ENCODE results near the gene LYPD6.

GRCh38 chr2:149442346-149442745 lies 112.0 kb downstream of the LYPD6 start:
- no peak for TF ChIP-seq POLR2A (IDR thresholded peaks at IDR 0.05; ENCODE audit: extremely low read depth, insufficient read length)
- no peak for TF ChIP-seq CTCF (IDR thresholded peaks at IDR 0.05; ENCODE audit: low read depth, low read length)

All from NB4 (cell line).